NB4 (cell line): ENCODE results near the gene CPT1B.

Source experiments
- DNase-seq: peaks from one replicate; pipeline ENCODE4 v3.0.0; 2010; ENCODE audit warnings: low read depth
- H3K4me3 ChIP-seq: one replicate; pipeline ENCODE4 v1.5.1; 2011; ENCODE audit warnings: mild to moderate bottlenecking, low read depth, low read length, moderate library complexity
- MAX ChIP-seq: IDR thresholded peaks from 2 replicates; pipeline ENCODE4 v1.6.1; 2011; ENCODE audit warnings: low read depth, low read length
- MYC ChIP-seq: IDR thresholded peaks from 2 replicates; pipeline ENCODE4 v1.6.1; 2011; ENCODE audit warnings: low read depth, low read length
- POLR2A ChIP-seq: IDR thresholded peaks from 2 replicates; pipeline ENCODE4 v1.6.1; 2011; ENCODE audit warnings: mild to moderate bottlenecking; ENCODE audit not compliant: insufficient read length; ENCODE audit errors: extremely low read depth
- TF ChIP-seq, protein P1 (sequence below): IDR thresholded peaks from one replicate; pipeline ENCODE4 v1.5.1; 2012; ENCODE audit warnings: low read depth, low read length

Gene CPT1B

DNA sequence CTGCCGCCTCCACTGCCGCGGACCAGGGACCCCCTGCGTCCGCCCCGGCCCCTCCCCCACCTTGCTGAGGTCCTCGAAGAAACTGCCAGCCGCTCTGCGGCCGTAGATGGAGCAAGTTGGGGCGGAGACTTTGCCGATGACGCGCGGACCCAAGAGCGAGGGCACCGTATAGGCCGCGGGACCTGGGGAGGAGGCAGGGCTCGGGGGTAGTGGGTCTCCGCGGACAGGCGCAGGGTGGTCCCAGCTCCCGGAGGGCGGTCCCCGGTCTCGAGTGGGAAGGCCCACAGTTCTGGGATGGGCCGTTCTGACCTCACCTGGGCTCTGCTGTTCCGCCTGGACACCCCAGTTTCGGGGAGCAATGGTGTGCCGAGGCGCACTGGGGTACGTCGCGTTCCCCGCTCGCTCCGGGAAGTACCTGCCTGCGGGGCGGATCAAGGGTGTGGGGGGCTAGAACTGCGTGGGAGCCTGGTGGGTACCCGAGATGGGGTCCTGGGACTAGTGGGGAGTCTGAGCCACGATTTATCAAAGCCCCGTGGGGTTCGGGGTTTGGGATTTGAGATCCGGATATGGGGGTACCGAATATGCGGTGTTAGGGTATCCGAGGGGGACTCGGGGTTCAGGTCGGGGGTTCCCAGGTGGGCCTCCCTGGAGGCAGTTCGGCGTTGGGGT, 47.2 kb downstream of the CPT1B start:
- peak; percentile 61 for TF ChIP-seq POLR2A
- TF ChIP-seq MAX, result 0 out of 2 replicates have a peak, but pooled peaks have one; percentile 11
- TF ChIP-seq, protein P1, sequence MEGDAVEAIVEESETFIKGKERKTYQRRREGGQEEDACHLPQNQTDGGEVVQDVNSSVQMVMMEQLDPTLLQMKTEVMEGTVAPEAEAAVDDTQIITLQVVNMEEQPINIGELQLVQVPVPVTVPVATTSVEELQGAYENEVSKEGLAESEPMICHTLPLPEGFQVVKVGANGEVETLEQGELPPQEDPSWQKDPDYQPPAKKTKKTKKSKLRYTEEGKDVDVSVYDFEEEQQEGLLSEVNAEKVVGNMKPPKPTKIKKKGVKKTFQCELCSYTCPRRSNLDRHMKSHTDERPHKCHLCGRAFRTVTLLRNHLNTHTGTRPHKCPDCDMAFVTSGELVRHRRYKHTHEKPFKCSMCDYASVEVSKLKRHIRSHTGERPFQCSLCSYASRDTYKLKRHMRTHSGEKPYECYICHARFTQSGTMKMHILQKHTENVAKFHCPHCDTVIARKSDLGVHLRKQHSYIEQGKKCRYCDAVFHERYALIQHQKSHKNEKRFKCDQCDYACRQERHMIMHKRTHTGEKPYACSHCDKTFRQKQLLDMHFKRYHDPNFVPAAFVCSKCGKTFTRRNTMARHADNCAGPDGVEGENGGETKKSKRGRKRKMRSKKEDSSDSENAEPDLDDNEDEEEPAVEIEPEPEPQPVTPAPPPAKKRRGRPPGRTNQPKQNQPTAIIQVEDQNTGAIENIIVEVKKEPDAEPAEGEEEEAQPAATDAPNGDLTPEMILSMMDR, result no peak
- no peak for TF ChIP-seq MYC
- peak; percentile 93 for DNase-seq
- peak overlapping the region; percentile 73 for H3K4me3 ChIP-seq

DNA sequence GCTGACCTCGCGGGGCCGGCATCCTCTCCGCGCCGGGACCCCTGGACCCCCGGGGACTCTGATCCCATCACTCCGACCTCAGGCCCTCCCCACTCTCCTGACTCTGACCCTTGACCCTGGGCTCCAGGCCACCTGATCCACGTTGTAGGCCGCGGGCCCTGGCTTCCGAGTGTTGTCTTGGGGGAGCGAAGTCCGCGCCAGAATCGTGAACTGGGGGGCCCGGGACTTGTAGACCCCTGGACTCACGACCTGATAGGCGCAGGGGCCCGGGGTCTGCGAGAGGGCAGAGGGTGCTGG, 47.7 kb downstream of the CPT1B start:
- peak overlapping the region; percentile 64 for H3K4me3 ChIP-seq
- TF ChIP-seq, protein P1, result no peak
- no peak for TF ChIP-seq MYC
- TF ChIP-seq MAX, result no peak
- TF ChIP-seq POLR2A, result no peak
- DNase-seq, result no peak

DNA sequence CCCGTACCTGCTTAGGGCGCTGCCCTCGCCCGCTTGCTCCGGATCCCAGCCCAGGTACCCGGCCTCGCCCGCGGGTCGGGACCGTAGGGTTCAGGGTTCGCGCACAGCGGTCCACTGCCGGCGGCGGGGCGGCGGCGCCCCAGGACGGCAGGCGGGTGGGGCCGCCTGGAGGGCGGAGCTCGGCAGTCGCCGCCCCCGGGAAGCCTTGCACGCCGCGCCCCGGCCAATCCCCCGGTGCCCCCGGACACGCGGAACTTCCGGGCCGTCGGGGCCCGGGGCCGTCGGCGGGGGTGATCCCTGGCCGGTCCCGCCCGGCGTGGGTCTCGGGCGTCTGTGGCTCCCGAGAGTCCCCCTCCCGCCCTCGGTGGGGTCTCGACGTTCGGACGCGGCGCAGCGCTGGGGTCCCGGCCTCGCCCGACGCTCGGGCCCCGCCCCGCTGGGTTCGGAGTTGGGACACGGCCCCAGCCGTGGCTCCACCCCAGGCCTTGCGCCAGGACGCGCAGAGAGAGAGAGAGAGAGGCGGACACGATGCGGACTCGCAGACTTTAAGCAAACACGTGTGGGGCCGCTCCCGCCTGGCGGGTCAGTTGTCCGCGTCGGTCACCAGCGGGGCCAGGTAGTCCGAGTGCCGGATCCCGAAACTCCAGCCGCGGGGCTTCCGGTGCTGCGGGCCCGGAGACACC, 48.2 kb downstream of the CPT1B start, which contains the start of gene TYMP:
Gene TYMP, minus strand, starts transcription at position 116 of the 683 bp plus-strand sequence. CDS start 303 bp downstream, outside the sequence.
- TF ChIP-seq MYC, result peak; percentile 75
- peak; percentile 49 for TF ChIP-seq POLR2A
- TF ChIP-seq, protein P1, result no peak
- TF ChIP-seq MAX, result peak; percentile 86
- DNase-seq, result peak; percentile 84
- H3K4me3 ChIP-seq, result peak within 1 kb of the TSS; percentile 64

- no peak for TF ChIP-seq MYC
- TF ChIP-seq MAX, result no peak
- no peak for TF ChIP-seq POLR2A
- TF ChIP-seq, protein P1, result no peak
- no peak for DNase-seq
- H3K4me3 ChIP-seq, result no peak overlapping the region
Measured at GRCh38 chr22:50529416-50529896, 48.8 kb downstream of the CPT1B start.

GRCh38 chr22:50528682-50529415, 49.4 kb downstream of the CPT1B start:
- H3K4me3 ChIP-seq, result no peak overlapping the region
- TF ChIP-seq MAX (no peak), POLR2A (no peak), MYC (no peak)
- TF ChIP-seq, protein P1, result no peak
- peak; percentile 47 for DNase-seq
